Aorta (tissue), 5 donors: ENCODE results near the gene GARIN5A. TPM values are rescaled to one million over a fixed set of nuclear protein-coding genes. Genes with fewer than 3 reads are reported as not detected.

ENCODE experiments used
- ATAC-seq: fragments of 200-7000 bp; cut with Tn5 transposase; one replicate; pipeline ENCODE4 v1.9.1; 2022; ENCODE audit warnings: moderate library complexity; ENCODE audit not compliant: low FRiP score
- DNase-seq, 2 donors: peaks; one replicate each; pipeline ENCODE4 v3.0.0-alpha.2; 2020
- H3K27ac ChIP-seq, 2 donors: one replicate each; pipeline ENCODE4 v1.5.1; 2013; ENCODE audit warnings: low read length in 2 of 2, mild to moderate bottlenecking in 2 of 2, moderate library complexity in 2 of 2, control low read depth in 1 of 2, inconsistent platforms in 1 of 2, low read depth in 1 of 2
- H3K27me3 ChIP-seq, 2 donors: one replicate each; pipeline ENCODE4 v1.6.1; 2013; ENCODE audit warnings: control low read depth in 1 of 2, low read length in 1 of 2, mild to moderate bottlenecking in 1 of 2, moderate library complexity in 1 of 2; ENCODE audit not compliant: insufficient read depth in 2 of 2, control insufficient read depth in 1 of 2
- H3K36me3 ChIP-seq, 2 donors: one replicate each; pipeline ENCODE4 v1.6.1; 2013; ENCODE audit warnings: control low read depth in 1 of 2, low read length in 1 of 2, mild to moderate bottlenecking in 1 of 2; ENCODE audit not compliant: insufficient read depth in 2 of 2, control insufficient read depth in 1 of 2
- H3K4me1 ChIP-seq, 2 donors: one replicate each; pipeline ENCODE4 v1.6.1; 2013; ENCODE audit warnings: low read length in 2 of 2, control low read depth in 1 of 2, mild to moderate bottlenecking in 1 of 2, moderate library complexity in 1 of 2; ENCODE audit not compliant: insufficient read depth in 2 of 2, control insufficient read depth in 1 of 2
- H3K4me3 ChIP-seq, 2 donors: one replicate each; pipeline ENCODE4 v1.5.1; 2013; ENCODE audit warnings: low read length in 2 of 2, control low read depth in 1 of 2, mild to moderate bottlenecking in 1 of 2
- H3K9me3 ChIP-seq: one replicate; pipeline ENCODE4 v1.6.1; 2013; ENCODE audit warnings: mild to moderate bottlenecking, low read length; ENCODE audit not compliant: control insufficient read depth
- WGBS, 2 donors: extraction: QIAGEN DNeasy Blood & Tissue Kit; methylation state at CpG; one replicate each; pipeline ENCODE4 v1.1.7; 2013; 5-methylcytosine and 5-hydroxymethylcytosine counted together
- intact Hi-C, 2 donors: fragments of 100-400 bp; cut with DNase I; formaldehyde crosslinking; loops; one replicate each; pipeline versions ENCODE4 v1.14.2 to v1.15.0; 2022
- polyA plus RNA-seq, 2 donors: library from polyadenylated mRNA; stranded (reverse); fragments of 200-250 nt; gene quantifications; one replicate each; pipeline ENCODE4 v1.2.3, GENCODE V29; 2013
- total RNA-seq, 2 donors: library from RNA; stranded (reverse); fragmentation: NEBNext Ultra II Directional; extraction: Animal tissue kit (Norgen Biotek cat#: 25700); gene quantifications; one replicate each; pipeline ENCODE4 v1.2.1, GENCODE V29; 2021
- donor health status: healthy with polysubstance abuse.
- donor health status: Bipolar disorder and iron deficiency.
- donor health status: DM: no; HTN: no; CAD: no.
- donor health status: DM: no; HTN: no; CAD: no.
- donor health status: DM: yes; HTN: yes; CAD: no.

Gene GARIN5A
- total and polyA plus RNA-seq, 4 donors = not detected

DNA sequence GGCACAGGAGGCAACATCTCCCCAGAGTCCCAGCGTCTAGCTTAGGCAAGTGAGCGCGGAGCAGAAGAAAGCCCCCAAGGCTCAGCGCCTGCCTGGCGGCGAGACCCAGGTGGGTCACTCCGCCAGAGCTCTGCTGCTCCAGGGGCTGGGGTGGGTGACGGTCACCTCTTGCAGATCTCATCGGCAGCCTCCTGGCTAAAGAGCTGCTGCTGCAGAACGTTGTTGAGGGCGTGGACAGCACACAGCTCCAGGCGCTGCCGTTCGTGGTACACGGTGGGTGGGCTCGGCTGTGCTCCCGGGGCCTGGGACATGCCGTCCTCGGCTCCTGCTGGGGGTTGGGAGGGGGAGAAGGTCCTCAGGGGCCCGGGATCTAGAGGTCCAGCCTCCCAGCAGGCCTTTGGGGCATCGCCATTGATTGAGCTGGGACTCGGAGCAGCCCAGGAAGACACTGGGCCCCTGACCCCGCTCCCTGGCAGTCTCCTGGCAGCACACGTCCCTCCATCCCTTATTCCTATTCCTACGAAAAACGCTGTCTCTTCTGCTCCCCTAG, 33.5 kb upstream of the GARIN5A start:
- peak in 1 of 2 donors; percentile 76 for DNase-seq
- 31 to 33% methylated on average over 26 of the region's 26 CpGs for WGBS, 2 donors
- H3K4me1 ChIP-seq = no peaks in the 10 kb centered on the region
- no peaks in the 10 kb centered on the region for H3K27me3 ChIP-seq
- no peaks in the 10 kb centered on the region for H3K36me3 ChIP-seq
- peak overlapping the region; percentile 51 to 63 for H3K4me3 ChIP-seq
- H3K27ac ChIP-seq = no peak overlapping the region
- no peaks in the 10 kb centered on the region for H3K9me3 ChIP-seq
- intact Hi-C loops = no loop called here
- ATAC-seq = no peak

DNA sequence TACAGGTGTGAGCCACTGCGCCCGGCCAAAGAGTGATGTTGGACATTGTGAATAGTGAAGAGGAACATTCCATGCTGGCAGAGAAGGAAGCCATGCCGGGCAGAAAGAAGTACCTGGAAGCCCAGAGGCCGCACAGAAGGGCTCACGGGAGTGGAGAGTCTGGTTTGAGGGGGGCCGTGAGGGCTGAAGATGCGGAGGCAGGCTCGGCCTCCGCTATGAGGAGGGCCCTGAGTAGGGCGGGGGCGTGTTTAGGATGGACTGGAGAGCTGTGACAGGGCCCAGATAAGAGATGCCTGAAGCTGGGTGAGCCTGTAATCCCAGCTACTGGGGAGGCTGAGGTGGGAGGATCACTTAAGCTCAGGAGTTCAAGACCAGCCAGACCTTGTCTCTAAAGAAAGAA, 32.7 kb upstream of the GARIN5A start:
- Histone ChIP-seq H3K4me1 (no peaks in the 10 kb centered on the region), H3K36me3 (no peaks in the 10 kb centered on the region), H3K9me3 (no peaks in the 10 kb centered on the region), H3K4me3 (no peak overlapping the region), H3K27ac (no peak overlapping the region), H3K27me3 (no peaks in the 10 kb centered on the region)
- DNase-seq = peak in 1 of 2 donors; percentile 63
- intact Hi-C loops = no loop called here
- WGBS, 2 donors = 86% methylated on average over 11 of the region's 11 CpGs
- no peak for ATAC-seq

DNA sequence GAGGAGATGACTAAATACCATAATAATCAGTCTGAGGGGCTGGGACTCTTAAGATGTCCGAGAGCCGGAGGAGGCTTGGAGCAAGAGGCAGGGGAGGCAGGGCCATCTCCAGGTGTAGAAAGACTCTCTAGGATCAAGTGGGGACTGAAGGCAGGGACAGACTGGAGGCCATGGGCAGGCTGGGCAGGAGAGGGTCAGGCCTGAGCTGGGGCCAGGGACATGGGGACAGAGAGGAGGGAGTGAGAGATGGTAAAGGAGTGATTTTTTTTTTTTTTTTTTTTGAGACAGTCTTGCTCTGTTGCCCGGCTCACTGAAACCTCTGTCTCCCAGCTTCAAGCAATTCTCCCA, 32.2 kb upstream of the GARIN5A start:
- ATAC-seq (no peak), DNase-seq (peak in 1 of 2 donors; percentile 49)
- intact Hi-C loops = no loop called here
- no peak overlapping the region for H3K4me3 ChIP-seq
- no peaks in the 10 kb centered on the region for H3K4me1 ChIP-seq
- H3K27me3 ChIP-seq = no peaks in the 10 kb centered on the region
- no peaks in the 10 kb centered on the region for H3K36me3 ChIP-seq
- no peaks in the 10 kb centered on the region for H3K9me3 ChIP-seq
- 85 to 90% methylated on average over 3 of the region's 3 CpGs for WGBS, 2 donors
- no peak overlapping the region for H3K27ac ChIP-seq

DNA sequence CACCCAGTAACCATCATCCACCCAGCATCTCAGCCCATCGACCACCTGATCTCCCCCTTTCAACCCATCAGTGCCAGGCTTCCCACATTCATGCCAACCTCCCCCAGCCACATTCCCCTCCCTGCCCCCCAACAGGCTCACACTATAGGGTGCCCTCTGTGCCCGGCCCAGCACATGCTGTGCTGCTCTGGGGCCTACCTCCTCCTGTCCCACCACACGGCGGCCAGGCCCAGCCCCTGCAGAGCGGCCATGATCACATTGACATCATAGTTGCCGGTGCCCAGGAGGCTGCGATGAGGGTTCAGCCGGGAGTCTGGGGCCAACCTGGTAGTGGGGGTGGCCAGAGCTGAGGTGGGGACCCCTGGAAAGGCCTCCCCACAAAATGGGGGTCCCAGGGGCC, 30.7 kb upstream of the GARIN5A start:
- intact Hi-C loops = no loop called here
- Histone ChIP-seq H3K9me3 (no peaks in the 10 kb centered on the region), H3K27me3 (no peaks in the 10 kb centered on the region), H3K4me3 (no peak overlapping the region), H3K4me1 (no peaks in the 10 kb centered on the region), H3K27ac (no peak overlapping the region), H3K36me3 (no peaks in the 10 kb centered on the region)
- DNase-seq (peak in 1 of 2 donors; percentile 59), ATAC-seq (no peak)
- 90 to 91% methylated on average over 8 of the region's 8 CpGs for WGBS, 2 donors

DNA sequence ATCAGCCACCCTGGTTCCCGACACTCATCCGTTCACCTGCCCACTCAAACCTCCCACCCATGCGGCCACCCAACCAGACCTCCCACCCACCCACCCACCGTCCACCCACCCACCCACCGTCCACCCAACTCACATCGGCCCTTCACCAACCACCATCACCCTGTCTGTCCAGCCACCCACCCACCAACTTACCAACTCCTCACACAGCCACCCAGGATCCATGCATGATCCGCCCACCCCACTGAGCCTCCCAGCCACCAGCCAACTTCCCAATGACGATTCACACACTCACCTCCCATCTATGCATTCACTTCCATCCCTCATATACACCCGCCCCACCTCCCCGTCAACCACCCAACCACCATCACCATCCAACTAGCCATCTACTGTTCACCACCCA, 30.1 kb upstream of the GARIN5A start:
- 91 to 94% methylated on average over 10 of the region's 10 CpGs for WGBS, 2 donors
- DNase-seq = peak in 1 of 2 donors; percentile 50
- intact Hi-C loops = no loop called here
- ATAC-seq = no peak
- H3K27me3 ChIP-seq = no peaks in the 10 kb centered on the region
- H3K4me1 ChIP-seq = no peaks in the 10 kb centered on the region
- no peak overlapping the region for H3K4me3 ChIP-seq
- no peak overlapping the region for H3K27ac ChIP-seq
- no peaks in the 10 kb centered on the region for H3K36me3 ChIP-seq
- H3K9me3 ChIP-seq = no peaks in the 10 kb centered on the region

DNA sequence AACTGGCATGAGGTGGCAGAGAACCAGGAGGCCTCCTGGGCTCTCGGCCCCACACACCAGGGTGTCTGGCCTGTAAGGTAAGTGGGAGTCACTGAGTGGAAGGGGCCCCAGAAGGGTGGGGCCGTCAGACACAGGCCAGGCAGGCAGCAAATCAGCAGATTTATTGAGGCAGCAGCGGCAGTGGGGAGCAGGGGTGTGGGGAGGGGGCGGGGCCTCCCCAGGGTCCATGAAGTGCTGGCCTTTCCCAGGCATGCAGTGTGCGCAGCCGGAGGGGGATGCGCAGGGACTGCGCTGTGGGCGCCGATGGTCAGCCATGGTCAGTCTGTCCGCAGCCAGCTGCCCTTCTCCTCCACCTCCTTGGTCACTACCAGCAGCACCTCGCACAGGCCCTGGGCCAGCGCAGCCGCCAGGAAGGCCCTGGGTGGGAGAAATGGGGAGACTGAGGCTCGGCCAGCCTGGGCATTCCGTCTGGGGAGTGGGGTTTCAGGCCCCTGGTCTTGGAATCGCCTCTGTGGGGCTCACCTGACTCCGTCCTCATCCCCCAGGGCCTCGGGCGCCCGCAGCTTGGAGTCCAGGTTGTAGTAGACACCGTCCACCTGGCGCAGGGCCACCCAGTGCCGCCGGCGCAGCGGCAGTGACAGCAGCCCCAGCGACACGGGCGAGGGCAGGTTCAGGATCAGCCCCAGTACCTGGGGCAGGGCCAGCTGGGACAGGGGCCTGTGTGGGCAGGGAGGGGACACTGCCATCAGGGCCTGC, 29.4 kb upstream of the GARIN5A start:
- Histone ChIP-seq H3K27me3 (no peaks in the 10 kb centered on the region), H3K4me3 (no peak overlapping the region), H3K4me1 (no peaks in the 10 kb centered on the region), H3K9me3 (no peaks in the 10 kb centered on the region), H3K27ac (no peak overlapping the region), H3K36me3 (no peaks in the 10 kb centered on the region)
- ATAC-seq (no peak), DNase-seq (peak in 1 of 2 donors; percentile 78)
- intact Hi-C loops = no loop called here
- 91 to 92% methylated on average over 30 of the region's 30 CpGs for WGBS, 2 donors

DNA sequence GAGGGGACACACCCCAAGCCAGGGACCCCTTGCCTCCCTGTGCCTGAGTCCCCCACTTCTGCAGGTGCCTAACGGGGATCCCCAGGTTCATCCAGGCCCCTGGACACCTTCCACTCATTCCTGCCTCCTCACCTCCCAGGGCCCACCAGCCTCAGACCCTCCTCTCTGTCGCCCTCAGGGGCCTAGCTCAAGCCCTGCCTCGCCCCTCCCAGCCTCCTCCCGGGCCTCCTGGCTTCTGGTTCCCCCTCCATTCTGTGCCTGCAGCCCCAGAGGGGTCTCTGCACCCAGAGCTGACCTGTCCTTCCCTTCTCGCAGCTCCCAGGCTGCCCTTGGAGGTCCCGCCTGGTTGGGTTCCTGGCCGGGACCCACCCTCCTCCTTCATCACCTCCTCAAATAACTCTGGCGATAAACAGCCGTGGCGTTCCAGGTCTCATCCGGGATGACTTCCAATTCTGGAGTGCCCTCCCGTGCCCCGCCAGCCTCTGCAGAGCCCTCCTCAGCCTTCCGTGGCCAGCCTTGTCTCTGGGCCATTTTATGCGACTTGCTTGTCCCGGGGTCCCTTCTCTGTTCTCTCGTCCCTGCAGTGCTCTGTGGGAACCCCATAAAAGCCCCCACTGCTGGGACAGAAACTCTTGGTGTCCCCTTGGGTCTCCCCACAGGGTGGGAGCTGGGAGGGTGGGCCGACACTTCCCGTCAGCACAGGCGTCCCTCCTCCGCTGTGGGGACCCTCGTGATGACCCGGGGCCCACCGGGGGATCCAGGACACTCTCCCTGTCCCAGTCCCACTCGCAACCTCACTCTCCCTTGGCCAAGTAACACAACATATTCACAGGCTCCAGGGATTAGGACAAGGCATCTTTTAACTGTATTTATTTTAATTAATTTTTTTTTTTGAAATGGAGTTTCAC, 25.2 kb upstream of the GARIN5A start:
- Histone ChIP-seq H3K27me3 (no peaks in the 10 kb centered on the region), H3K4me3 (no peak overlapping the region), H3K27ac (no peak overlapping the region), H3K36me3 (no peaks in the 10 kb centered on the region), H3K9me3 (no peaks in the 10 kb centered on the region), H3K4me1 (no peaks in the 10 kb centered on the region)
- intact Hi-C loops = no loop called here
- peak; percentile 43 to 56 for DNase-seq
- peak; percentile 7 for ATAC-seq
- 65 to 68% methylated on average over 25 of the region's 25 CpGs for WGBS, 2 donors

DNA sequence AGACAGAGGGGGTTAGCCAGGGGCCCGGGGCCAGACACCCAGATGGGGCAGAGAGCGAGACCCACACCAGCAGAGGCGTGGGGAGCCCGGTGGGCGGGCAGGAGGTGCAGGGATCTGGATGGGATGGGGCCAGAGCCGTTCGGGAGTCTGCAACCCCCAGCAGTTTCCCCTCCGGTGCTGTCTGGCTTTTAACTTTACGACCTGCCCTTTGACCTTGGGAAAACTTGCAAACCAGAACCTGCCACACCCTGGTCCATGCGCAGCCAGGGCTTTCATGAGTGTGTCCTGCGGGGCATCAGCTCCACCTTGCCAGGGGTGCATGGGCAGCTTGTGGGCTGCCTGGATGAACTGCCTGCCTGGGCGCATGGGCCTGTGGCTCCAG, 24.5 kb upstream of the GARIN5A start:
- H3K4me1 ChIP-seq = no peaks in the 10 kb centered on the region
- DNase-seq = peak; percentile 20 to 75
- peak; percentile 29 for ATAC-seq
- H3K27me3 ChIP-seq = no peaks in the 10 kb centered on the region
- WGBS, 2 donors = 78 to 79% methylated on average over 12 of the region's 12 CpGs
- no peaks in the 10 kb centered on the region for H3K36me3 ChIP-seq
- intact Hi-C loops = no loop called here
- no peaks in the 10 kb centered on the region for H3K9me3 ChIP-seq
- H3K4me3 ChIP-seq = no peak overlapping the region
- H3K27ac ChIP-seq = no peak overlapping the region
